ENCODE results near the gene TSR1. TPM values are rescaled to one million over a fixed set of nuclear protein-coding genes. Genes with fewer than 3 reads are reported as not detected.

Gene TSR1
- total RNA-seq, 1 experiment from 2014 or later, result 67.3 TPM

- no peaks in the 10 kb centered on the region for H3K9me3 Mint-ChIP-seq (ENCODE audit: unreplicated experiment)
- Histone ChIP-seq H3K4me1 (no peaks in the 10 kb centered on the region), H3K36me3 (ENCODE audit: control insufficient read depth, insufficient read depth, low read length) (no peaks in the 10 kb centered on the region), H3K9me3 (no peaks in the 10 kb centered on the region), H3K4me3 (ENCODE audit: low read depth, low read length) (no peak overlapping the region), H3K27me3 (replicated peaks; ENCODE audit: control insufficient read depth, insufficient read depth, low read length) (no peaks in the 10 kb centered on the region)
- ChIA-PET CTCF (interaction anchor here (0.5 to 5.9 kb wide), 2 partner anchors 16 to 17 kb away, joined by 4 to 22 read pairs; no protein-coding TSS in a partner anchor), POLR2A (interaction anchor here (0.5 kb wide), 1 partner anchor 25 kb away, joined by 3 read pairs; no protein-coding TSS in a partner anchor)
- DNase-seq, result peak in 1 of 2 experiments; percentile 45
- intact Hi-C loops (cut with micrococcal nuclease; ENCODE audit: unreplicated experiment), result no loop called here
- BruUV-seq (replicated peaks), result no TSS peak
- no peaks in the 10 kb centered on the region for H3K27me3 Mint-ChIP-seq (ENCODE audit: insufficient read depth, unreplicated experiment)
- no peak overlapping the region for H3K27ac Mint-ChIP-seq (ENCODE audit: unreplicated experiment)
- H3K4me1 Mint-ChIP-seq (ENCODE audit: low read depth, unreplicated experiment), result no peaks in the 10 kb centered on the region
- H3K4me3 Mint-ChIP-seq (ENCODE audit: unreplicated experiment), result no peak overlapping the region
- H3K36me3 Mint-ChIP-seq (ENCODE audit: insufficient read depth, unreplicated experiment), result peaks cover 22% of the 10 kb centered on the region
- peak; percentile 26 to 29 for TF ChIP-seq CTCF (IDR thresholded peaks at IDR 0.05; ENCODE audit: insufficient read depth in 1 of 2, low read depth in 1 of 2, low read length in 1 of 2, severe bottlenecking in 1 of 2, unreplicated experiment in 1 of 2)
Measured at GRCh38 chr17:2366747-2367494, 30.7 kb upstream of the TSR1 start.

DNA sequence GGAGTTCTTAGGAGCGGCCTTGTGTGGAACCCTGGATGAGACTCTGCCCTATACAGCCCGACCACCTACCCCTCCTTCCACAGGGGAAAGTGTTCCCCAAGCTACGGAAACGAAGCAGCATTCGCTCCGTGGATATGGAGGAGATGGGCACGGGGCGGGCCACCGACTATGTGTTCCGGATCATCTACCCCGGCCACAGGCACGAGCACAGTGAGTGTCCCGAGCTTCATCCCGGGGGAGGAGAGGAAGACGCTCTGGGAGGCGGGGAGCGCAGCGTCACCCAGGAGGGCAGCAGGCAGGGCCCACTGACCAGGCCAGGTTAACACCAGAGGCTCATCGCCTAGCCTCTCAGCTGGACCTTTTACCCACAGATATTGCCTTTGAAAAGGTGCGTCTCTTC is 28.9 kb upstream of the TSR1 start:
- POLR2A ChIA-PET, result no interaction called here
- BruUV-seq (replicated peaks), result no TSS peak
- Mint-ChIP-seq H3K27me3 (ENCODE audit: insufficient read depth, unreplicated experiment) (no peaks in the 10 kb centered on the region), H3K4me1 (ENCODE audit: low read depth, unreplicated experiment) (no peaks in the 10 kb centered on the region), H3K36me3 (ENCODE audit: insufficient read depth, unreplicated experiment) (peaks cover 23% of the 10 kb centered on the region), H3K4me3 (ENCODE audit: unreplicated experiment) (no peak overlapping the region), H3K27ac (ENCODE audit: unreplicated experiment) (no peak overlapping the region), H3K9me3 (ENCODE audit: unreplicated experiment) (no peaks in the 10 kb centered on the region)
- no peaks in the 10 kb centered on the region for H3K4me1 ChIP-seq
- intact Hi-C loops (cut with micrococcal nuclease; ENCODE audit: unreplicated experiment), result no loop called here
- no peak for DNase-seq
- TF ChIP-seq CTCF (IDR thresholded peaks at IDR 0.05; ENCODE audit: insufficient read depth in 1 of 2, low read depth in 1 of 2, low read length in 1 of 2, severe bottlenecking in 1 of 2, unreplicated experiment in 1 of 2), result no peak
- no peaks in the 10 kb centered on the region for H3K27me3 ChIP-seq (replicated peaks; ENCODE audit: control insufficient read depth, insufficient read depth, low read length)
- H3K9me3 ChIP-seq, result no peaks in the 10 kb centered on the region
- CTCF ChIA-PET, result no interaction called here
- no peaks in the 10 kb centered on the region for H3K36me3 ChIP-seq (ENCODE audit: control insufficient read depth, insufficient read depth, low read length)
- no peak overlapping the region for H3K4me3 ChIP-seq (ENCODE audit: low read depth, low read length)

DNA sequence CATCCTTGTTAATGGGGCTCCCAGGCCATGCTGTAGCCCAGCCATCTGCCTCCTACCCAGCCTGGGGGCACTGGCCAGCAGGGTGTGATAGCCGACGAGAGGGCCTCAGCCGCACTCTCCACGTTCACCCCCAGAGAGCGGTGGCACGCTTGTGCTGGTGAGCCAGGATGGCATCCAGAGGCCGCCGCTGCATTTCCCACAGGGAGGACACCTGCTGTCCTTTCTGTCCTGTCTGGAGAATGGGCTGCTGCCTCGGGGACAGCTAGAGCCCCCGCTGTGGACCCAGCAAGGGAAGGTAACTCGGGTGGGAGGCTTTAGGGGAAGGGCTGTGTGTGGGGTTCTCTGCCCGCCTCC is 28.5 kb upstream of the TSR1 start:
- no TSS peak for BruUV-seq (replicated peaks)
- no peaks in the 10 kb centered on the region for H3K4me1 Mint-ChIP-seq (ENCODE audit: low read depth, unreplicated experiment)
- CTCF ChIA-PET, result no interaction called here

More for the DNA sequence above, 28.5 kb upstream of the TSR1 start:
- no peak for TF ChIP-seq CTCF (IDR thresholded peaks at IDR 0.05; ENCODE audit: insufficient read depth in 1 of 2, low read depth in 1 of 2, low read length in 1 of 2, severe bottlenecking in 1 of 2, unreplicated experiment in 1 of 2)
- POLR2A ChIA-PET, result no interaction called here
- intact Hi-C loops (cut with micrococcal nuclease; ENCODE audit: unreplicated experiment), result no loop called here
- H3K27me3 Mint-ChIP-seq (ENCODE audit: insufficient read depth, unreplicated experiment), result no peaks in the 10 kb centered on the region
- H3K27ac Mint-ChIP-seq (ENCODE audit: unreplicated experiment), result no peak overlapping the region
- no peaks in the 10 kb centered on the region for H3K9me3 Mint-ChIP-seq (ENCODE audit: unreplicated experiment)
- H3K36me3 ChIP-seq (ENCODE audit: control insufficient read depth, insufficient read depth, low read length), result no peaks in the 10 kb centered on the region
- peaks cover 20% of the 10 kb centered on the region for H3K36me3 Mint-ChIP-seq (ENCODE audit: insufficient read depth, unreplicated experiment)
- no peak overlapping the region for H3K4me3 ChIP-seq (ENCODE audit: low read depth, low read length)
- no peaks in the 10 kb centered on the region for H3K27me3 ChIP-seq (replicated peaks; ENCODE audit: control insufficient read depth, insufficient read depth, low read length)
- no peak for DNase-seq
- H3K4me3 Mint-ChIP-seq (ENCODE audit: unreplicated experiment), result no peak overlapping the region
- H3K4me1 ChIP-seq, result no peaks in the 10 kb centered on the region
- no peaks in the 10 kb centered on the region for H3K9me3 ChIP-seq

Measured in Caco-2 (cell line).